B cell (primary cell): ENCODE results near the gene RSPO4.

Experiments used
- EZH2 ChIP-seq: IDR thresholded peaks from 2 replicates; pipeline ENCODE4 v1.6.1; 2012; ENCODE audit warnings: borderline replicate concordance, low read depth, mild to moderate bottlenecking, moderate library complexity, low read length; ENCODE audit not compliant: insufficient read depth, poor library complexity, severe bottlenecking
- TF ChIP-seq, protein P1 (sequence below): fragments of 200-600 bp; IDR thresholded peaks from one replicate; pipeline ENCODE4 v1.8.0; 2022; ENCODE audit warnings: antibody characterized with exemption, mild to moderate bottlenecking

DNA sequence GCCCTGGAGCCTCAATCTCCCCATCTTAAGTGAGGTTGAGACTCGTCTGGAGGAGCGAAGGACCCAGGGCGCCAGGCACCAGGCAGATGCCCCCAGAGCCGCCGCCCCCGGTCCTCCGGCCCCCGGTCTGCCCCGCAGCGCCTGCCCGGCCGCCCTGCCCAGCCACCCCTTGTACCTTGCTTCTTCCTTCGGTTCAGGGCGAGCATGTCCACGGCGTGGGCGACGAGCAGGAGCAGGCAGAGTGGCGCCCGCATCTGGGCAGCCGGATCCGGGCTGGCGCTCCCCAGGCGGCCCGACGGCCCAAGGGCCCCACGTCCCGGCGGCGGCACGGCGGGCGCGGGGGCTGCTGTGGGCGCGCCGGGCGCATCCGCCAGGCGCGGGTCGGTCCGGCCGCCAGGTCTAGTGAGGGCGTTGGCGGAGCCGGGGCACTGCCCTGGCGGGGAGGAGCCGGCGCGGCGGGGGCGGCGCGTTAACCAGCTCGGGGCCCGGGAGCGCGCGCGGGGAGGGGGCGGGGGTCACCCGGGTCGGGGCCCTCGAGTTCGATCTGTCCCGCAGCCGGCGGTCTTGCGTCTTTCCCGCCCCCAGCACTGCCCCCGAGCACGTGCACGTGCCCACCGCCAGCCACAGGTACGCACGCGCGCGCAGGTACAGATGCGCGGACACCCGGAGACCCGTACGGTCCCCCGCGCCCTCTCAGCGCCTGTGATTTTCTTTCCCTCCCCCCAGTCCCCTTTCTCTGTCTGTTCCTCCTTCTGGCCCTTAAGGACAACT is at the start of gene RSPO4:
- TF ChIP-seq, protein P1, sequence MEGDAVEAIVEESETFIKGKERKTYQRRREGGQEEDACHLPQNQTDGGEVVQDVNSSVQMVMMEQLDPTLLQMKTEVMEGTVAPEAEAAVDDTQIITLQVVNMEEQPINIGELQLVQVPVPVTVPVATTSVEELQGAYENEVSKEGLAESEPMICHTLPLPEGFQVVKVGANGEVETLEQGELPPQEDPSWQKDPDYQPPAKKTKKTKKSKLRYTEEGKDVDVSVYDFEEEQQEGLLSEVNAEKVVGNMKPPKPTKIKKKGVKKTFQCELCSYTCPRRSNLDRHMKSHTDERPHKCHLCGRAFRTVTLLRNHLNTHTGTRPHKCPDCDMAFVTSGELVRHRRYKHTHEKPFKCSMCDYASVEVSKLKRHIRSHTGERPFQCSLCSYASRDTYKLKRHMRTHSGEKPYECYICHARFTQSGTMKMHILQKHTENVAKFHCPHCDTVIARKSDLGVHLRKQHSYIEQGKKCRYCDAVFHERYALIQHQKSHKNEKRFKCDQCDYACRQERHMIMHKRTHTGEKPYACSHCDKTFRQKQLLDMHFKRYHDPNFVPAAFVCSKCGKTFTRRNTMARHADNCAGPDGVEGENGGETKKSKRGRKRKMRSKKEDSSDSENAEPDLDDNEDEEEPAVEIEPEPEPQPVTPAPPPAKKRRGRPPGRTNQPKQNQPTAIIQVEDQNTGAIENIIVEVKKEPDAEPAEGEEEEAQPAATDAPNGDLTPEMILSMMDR, result no peak
- TF ChIP-seq EZH2, result no peak
